Measurements from ENCODE around the gene HOXA2.

HOXA2 gene

GRCh38 chr7:27098578-27099451 lies 3.7 kb downstream of the HOXA2 start:
- no peak for DNase-seq (ENCODE audit: low read depth)

GRCh38 chr7:27097686-27098577 lies 4.6 kb downstream of the HOXA2 start:
- no peak for DNase-seq (ENCODE audit: low read depth)

GRCh38 chr7:27096768-27097514 lies 5.5 kb downstream of the HOXA2 start:
- DNase-seq (ENCODE audit: low read depth), result no peak

GRCh38 chr7:27095897-27096767 lies 6.4 kb downstream of the HOXA2 start, which contains the start of gene HOXA1:
Gene HOXA1, minus strand, starts transcription at chr7:27096000. Its CDS starts 88 bp downstream, at chr7:27095912.
- peak; percentile 16 for DNase-seq (ENCODE audit: low read depth)

DNA sequence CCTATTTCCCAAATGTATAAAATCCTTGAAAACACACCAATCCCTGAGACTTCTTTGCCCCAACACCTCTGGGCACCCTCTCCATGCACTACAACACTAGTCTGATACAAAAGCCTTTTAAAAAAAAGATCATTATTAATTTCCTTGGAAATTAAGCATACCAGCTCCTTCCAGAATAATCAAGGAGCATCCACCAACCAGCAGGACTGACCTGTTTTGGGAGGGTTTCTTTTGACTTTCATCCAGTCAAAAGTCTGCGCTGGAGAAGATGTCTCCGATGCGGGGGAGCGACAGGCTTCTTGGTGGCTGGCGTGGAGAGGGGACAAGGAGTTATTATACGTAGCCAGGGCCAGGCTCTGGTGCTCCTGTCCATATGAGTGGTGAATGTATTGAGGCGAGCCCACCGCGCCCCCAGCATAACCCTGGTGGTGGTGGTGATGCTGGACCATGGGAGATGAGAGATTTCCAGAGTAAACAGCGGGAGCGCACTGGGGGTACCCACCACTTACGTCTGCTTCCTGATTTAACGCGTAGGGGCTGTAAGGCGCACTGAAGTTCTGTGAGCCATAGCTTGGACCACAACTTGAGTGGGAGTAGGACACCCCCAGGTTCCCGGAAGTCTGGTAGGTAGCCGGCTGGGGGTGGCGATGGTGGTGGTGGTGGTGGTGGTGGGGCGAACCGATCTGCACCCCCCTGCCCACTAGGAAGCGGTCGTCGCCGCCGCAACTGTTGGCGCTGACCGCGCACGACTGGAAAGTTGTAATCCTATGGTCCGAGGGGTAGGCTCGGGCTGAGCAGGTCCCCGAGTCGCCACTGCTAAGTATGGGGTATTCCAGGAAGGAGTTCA lies 7.2 kb downstream of the HOXA2 start:
- no peak for DNase-seq (ENCODE audit: low read depth)

DNA sequence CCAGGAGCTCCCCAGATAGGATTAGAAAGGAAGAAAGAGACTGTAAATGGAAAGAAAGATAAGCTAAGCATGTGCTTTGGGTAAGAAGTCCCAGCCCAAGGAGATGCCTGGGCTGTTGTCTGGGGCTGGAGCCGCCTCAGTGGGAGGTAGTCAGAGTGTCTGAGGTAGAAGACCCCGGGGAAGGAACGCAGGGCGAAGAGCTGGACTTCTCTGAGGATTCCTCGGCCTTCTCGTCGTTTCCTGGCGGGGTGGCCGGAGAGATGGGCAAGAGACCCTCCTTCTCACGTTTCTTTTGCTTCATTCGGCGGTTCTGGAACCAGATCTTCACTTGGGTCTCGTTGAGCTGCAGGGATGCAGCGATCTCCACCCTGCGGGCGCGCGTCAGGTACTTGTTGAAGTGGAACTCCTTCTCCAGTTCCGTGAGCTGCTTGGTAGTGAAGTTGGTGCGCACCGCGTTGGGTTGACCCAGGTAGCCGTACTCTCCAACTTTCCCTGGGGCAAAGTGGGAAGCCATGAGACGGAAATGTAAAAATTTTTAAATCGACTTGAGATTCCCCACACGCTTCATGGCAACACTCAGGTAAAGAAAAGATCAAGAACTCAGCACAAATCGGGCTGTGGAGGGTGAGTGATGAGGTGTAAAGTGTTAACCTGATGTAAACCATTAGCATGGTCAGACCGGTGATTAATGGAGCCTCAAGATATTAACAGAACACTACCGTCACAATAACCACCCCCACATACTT lies 8.0 kb downstream of the HOXA2 start:
- DNase-seq (ENCODE audit: low read depth), result no peak

DNA sequence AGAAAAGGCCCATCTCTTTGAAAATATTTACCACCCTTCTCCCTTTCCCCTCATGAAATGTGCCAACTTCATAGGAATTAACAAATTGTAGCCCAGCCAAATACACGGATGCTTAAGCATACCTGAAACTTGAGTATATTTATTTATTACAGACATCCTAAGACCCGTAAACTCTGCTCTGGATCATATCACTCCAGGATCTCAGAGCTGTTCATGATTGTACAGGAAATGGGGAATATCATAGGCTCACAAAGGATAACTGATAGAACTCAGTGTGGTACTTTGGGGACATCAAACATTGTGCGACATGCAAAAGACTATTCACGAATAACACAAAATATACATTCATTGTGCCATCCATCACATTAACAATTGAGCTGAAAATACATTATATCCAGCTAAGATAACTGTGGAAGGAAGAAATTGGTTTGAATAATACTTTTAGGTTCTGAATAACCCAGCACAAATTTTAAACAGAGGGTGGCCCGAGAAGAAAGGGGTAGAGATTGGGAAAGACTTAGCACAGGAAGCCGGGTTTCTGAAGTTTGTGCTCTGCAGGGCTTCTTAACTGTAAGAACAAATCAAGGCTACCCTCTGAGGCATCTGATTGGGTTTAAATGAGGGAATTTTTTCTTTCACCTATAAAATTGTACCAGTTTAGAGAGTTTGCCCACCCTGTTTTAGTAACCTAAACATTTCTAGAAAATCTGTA lies 9.1 kb downstream of the HOXA2 start:
- DNase-seq (ENCODE audit: low read depth), result no peak

GRCh38 chr7:27092819-27093110 lies 9.7 kb downstream of the HOXA2 start:
- no peak for DNase-seq (ENCODE audit: low read depth)

- no peak for DNase-seq (ENCODE audit: low read depth)
Measured at GRCh38 chr7:27091941-27092818, 10.3 kb downstream of the HOXA2 start.

DNA sequence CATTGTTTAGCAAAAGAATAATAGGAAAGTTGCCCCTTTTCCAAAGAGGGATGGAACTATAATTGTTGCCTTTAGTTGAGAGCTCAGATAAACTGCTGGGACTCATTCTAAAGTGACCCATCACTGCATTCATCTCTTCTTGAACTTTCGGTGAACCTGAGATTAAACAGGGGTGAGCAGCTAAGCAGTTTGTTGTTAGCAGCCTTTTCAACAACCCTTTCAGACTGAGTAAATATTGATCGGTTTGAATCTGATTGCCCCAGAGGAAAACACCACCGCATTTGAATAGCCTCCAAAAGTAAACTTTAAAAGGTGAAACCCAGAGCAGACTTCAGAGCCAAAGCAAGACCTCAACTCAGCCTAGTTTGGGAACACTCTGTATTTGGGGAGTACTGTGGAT lies 11.4 kb downstream of the HOXA2 start:
- no peak for DNase-seq (ENCODE audit: low read depth)

DNA sequence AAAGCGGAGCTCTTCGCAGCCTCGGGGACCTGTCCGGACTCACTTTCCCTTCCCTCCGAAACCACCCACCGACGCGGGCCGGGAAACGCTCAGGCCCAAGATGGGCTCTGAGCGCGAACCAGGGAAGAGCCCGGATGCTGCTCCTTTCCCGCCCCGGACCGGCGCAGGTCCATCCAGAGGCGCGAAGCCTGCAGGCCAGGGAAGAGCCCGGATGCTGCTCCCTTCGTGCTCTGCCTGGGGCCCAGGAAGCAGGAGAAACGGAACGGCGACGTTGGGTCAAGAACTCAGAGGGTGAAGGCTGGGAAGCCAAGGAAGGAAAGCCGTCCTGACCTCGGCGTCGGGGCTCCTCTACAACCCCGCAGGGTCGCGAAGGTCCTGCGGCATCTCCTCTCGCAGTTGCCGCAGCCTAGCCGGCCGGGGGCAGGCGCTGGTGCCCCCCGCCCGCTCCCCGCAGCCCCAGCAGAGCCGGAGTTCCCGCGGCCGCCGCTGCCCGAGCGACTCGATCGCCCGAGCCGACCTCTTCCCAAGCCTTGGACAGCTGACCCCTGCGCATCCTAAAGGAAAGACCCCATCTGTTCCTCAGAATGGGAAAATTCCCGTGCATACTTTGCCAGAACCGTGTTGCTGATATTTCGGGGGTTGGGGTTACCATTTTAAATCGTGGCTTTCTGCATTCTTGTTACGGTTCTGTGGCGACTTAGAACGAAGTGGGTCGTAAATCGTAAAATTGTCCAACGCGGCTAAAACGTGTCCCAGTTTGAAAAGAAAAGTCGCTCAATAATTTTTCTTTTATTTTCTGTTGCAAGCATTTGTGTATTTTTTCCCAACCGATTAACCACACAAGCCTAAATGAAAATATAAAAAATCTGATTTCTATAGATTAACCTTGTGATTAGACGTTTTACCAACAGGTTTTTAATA lies 14.2 kb downstream of the HOXA2 start:
- no peak for DNase-seq (ENCODE audit: low read depth)

- DNase-seq (ENCODE audit: low read depth), result no peak
Measured at GRCh38 chr7:27083646-27084045, 18.8 kb downstream of the HOXA2 start.

DNA sequence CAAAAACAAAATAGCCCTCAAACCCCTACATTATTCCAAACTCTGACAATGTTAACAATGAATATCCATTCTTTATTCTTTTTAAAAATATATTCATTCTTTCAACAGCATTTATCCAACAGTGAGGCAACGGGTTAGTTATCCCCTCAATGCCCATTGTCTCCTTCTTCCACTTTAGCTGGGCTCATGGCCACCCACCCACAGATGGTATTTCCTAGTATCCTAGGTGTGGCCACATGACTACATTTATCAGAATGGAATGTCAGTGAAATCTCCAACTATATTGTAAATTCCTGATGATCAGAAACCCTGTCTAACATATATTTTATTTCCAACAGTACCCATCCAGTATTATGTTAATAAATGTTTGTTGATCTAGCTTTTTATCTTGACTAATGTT lies 20.3 kb downstream of the HOXA2 start:
- no peak for DNase-seq (ENCODE audit: low read depth)

DNA sequence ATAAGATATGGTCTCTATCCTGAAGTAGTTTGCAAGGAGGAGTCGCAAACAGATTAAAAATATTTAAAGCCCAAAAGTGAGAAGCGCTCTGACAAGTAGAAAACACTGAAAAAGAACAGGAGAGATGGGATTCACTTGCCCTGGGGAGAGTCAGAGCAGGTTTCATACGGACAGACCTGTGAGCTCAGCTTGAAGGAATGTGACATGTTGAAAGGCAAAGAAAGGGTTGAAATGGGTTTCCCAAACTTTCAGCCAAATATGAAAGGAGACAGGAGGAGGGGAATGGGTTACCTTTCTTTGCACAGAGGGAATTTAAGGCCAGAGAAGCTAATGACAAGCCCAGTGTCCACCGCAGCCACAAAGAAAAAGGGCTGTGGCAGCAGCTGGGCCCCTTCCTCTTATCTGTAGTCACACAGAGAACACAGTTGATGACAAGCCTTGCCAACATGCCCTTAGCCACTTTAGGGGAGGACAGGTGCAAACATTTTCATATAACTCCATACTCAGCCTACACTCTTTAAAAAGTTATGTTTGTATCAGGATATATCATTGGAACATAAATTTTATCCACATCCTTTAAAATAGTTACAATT lies 21.5 kb downstream of the HOXA2 start:
- no peak for DNase-seq (ENCODE audit: low read depth)

- no peak for DNase-seq (ENCODE audit: low read depth)
Measured at GRCh38 chr7:27079234-27079975, 23.1 kb downstream of the HOXA2 start.
